NCI-H748 (cell line): ENCODE measurements around the gene TMEM191C.
"Not testable (repeated sequence)": the region's sequence is repeated elsewhere in the genome, so short reads cannot be mapped to it uniquely, and the experiment has no call there.

Source experiments
- DNase-seq: peaks from one replicate; lab custom pipeline; 2025; ENCODE audit not compliant: unreplicated experiment; lab: John Stamatoyannopoulos, UW

TMEM191C gene

DNA sequence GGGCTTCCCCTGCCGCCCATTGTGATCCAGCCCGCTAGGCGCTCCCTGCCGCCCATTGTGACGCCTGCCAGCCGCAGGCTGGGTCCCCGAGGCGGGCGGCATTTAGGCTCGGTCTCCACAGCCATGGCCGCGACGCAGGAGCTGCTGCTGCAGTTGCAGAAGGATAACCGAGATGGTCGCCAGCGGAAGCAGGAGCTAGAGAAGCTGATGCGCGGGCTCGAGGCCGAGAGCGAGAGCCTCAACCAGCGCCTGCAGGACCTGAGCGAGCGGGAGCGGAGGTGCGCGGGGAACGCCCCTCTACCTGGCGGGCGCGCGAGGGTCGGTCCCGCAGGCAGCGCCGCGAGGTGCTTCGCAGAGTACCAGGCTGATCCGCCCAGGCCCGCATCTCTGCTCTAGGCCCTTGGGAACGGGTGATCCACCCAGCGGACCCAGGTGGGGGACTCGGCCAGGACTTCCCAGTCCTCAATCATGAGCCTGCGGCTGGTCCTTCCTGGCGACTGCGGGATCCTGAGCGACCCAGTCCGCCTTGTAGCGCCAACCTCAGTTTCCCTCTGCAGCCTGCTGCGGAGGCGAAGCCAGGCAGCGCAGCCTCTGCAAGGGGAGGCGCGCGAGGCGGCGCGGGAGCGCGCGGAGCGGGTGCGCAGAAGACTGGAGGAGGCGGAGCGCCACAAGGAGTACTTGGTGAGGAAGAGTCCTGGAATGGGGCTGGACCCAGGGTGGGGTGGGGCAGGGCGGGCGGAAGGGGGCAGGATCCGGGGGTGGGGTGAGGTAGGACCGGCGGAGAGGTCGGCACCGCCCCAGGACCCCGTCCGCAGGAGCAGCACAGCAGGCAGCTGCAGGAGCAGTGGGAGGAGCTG lies at the start of gene TMEM191C:
Gene TMEM191C (plus strand): TSS at position 51 of the 857 bp plus-strand sequence. CDS start 73 bp downstream, at position 124.
- not testable (repeated sequence) for DNase-seq

DNA sequence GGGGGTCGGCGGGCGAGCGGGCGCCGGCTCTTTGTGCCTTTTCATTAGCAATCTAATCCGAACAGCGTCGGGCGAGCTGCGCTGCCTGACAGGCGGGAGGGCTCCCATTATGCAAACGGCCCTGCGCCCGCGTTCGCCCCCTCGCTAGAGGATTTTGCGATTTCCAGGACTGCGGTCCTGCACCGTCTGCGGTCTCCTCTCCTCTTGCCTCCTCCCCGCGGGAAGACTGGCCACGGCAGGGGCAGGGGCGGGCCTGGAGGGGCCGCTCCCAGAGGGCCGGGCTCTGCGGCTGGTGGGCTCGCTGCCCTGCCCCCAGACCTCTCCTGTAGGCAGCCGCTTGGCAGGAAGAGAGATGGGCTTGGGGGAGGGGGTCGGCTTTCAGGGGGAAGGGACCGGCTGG lies 49.3 kb upstream of the TMEM191C start:
- DNase-seq: not testable (repeated sequence)

DNA sequence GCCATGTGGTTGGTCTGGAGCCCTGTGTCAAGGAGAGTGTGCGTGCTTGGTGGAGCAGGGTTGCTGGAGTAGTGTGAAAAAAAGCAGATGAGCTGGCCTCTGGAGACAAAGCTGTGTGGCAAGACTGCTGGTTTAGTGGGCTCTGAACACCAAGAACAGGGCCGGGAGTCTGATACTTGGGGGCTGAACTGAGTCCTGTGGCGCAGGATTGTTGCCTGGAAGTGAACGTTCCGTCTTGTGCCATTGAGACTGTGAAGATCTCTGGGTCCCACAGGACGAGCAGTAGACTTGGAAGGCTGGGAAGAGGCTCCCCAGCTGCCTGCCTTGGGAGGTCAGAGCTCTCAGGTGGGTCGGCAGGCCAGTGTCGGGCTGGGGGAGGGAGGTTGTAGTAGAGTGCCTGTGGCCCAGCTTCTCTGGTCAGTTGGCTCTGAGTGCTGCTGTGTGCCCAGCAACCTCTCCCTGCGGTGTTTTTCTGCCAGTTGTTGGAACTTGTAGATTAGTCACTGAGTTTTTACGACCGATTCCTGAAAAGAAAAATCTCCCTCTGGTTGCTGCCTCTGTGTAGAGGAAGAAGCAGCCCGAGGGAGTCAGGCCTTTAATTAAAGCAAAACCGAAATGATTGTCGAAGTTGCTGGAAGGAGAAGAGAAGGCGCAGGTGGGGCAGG lies 48.1 kb upstream of the TMEM191C start:
- not testable (repeated sequence) for DNase-seq

DNA sequence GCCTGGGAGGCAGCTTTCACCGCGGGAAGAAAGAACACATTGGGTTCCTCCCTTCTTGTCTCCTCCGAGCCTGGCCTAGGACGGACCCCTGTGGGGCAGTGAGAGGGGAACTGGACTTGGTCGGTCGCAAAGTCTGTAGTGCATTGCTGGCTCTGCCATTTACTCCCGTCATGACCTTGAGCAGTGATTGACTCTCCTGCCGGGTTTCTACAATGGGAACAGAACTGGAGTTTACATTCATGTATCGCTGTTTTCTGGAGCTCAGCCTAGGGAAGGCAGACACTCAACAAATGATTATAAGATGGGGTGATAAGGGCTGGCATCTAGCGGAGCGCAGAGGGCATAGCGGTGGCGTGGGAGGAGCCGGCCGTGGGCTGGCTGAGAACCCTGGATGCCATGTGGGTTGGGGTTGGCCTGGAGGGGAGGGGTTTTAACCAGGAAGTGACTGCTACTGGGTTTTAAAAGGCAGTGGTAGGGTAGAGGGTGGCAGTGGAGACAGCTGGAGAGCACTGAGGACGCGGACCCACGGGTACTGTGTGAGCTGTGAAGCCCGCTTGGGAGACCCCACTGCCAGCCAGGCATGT lies 46.9 kb upstream of the TMEM191C start:
- DNase-seq: not testable (repeated sequence)

- DNase-seq: not testable (repeated sequence)
These were observed 43.0 kb upstream of the TMEM191C start for GRCh38 chr22:21424084-21424709.

GRCh38 chr22:21434378-21435233 lies 32.6 kb upstream of the TMEM191C start:
- DNase-seq: not testable (repeated sequence)

DNA sequence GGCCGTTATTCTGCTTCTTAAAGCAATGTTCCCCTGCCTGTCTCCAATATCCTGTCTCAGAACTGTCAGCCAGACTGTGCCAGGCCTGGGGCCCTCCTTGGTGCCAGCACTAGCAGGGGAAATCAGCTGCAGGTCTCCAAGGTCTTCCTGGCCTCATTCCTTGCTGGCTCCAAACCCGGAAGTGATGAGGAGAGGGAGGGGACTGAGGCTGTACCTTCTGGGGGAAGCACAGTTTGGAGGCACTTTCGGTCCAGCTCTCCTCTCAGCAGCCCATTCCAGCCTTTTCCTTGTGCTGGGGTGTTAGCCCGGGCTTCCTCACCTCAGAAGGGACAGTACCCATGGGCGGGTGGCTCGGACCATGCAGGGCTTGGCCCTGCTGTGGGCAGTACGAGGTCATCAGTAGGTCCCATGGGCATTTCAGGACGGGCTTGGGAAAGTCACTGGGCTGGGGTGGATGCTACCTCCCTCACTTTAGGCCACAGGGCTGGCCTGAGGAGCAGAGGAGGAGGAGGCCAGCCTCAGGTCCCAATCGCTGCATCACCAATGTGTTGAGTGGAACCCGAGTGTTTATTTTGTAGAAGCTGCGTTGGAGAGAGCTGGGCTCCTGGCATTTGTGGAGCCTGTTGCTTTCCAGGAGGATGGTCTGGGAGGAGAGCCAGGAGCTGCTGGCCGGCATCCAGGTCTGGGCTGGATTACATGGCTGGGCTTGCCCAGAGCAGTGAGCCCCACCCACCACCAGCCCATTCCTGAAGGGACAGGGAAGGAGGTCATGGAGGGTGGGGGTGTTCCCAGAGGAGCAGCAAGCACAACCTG lies 31.0 kb upstream of the TMEM191C start:
- DNase-seq: not testable (repeated sequence)

- DNase-seq: not testable (repeated sequence)
These were observed 29.2 kb upstream of the TMEM191C start for GRCh38 chr22:21438013-21438412.

GRCh38 chr22:21440018-21440636 lies 27.1 kb upstream of the TMEM191C start:
- DNase-seq: not testable (repeated sequence)

- not testable (repeated sequence) for DNase-seq
These were observed 26.5 kb upstream of the TMEM191C start for GRCh38 chr22:21440676-21441075.

DNA sequence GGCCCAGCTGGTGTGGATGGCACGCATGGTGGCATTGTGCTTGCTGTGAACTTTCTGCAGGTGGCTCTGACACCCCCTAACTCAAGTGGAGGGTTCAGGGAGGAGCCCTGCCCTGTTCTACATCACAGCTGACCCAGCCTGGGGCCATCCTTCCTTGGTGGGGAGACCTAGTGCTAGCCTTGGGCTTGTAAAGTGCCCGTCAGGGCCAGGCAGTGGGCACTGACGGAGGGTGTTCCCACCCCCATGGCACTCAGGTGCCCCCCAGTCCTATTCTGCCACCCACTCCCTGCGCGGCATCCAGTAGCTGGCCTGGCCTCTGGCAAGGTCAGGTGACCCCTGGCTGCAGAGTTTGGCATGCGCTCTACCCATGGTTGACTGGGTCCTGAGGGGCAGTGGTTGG lies 26.0 kb upstream of the TMEM191C start:
- not testable (repeated sequence) for DNase-seq

- DNase-seq: not testable (repeated sequence)
These were observed 25.1 kb upstream of the TMEM191C start for GRCh38 chr22:21442123-21442522.

DNA sequence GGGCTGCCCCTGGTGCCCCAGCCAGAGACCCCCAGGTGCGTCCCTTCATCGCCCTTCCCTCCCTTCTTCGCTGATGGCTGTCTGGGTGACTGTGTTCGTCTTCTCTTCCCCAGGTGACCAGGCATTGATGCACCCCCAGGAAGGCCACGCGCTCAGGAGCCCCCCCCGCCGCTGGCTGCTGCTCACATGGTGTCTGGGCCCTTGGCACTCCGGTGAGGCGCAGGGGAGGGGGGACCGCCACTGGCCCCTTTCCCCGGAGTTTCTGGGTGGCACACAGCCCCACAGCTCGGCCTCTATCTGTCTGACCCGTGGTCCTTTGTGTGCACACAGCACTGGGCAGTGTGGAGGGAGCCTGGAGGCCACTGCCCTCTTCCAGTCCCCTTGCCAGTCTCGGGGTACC lies 24.5 kb upstream of the TMEM191C start:
- not testable (repeated sequence) for DNase-seq

DNA sequence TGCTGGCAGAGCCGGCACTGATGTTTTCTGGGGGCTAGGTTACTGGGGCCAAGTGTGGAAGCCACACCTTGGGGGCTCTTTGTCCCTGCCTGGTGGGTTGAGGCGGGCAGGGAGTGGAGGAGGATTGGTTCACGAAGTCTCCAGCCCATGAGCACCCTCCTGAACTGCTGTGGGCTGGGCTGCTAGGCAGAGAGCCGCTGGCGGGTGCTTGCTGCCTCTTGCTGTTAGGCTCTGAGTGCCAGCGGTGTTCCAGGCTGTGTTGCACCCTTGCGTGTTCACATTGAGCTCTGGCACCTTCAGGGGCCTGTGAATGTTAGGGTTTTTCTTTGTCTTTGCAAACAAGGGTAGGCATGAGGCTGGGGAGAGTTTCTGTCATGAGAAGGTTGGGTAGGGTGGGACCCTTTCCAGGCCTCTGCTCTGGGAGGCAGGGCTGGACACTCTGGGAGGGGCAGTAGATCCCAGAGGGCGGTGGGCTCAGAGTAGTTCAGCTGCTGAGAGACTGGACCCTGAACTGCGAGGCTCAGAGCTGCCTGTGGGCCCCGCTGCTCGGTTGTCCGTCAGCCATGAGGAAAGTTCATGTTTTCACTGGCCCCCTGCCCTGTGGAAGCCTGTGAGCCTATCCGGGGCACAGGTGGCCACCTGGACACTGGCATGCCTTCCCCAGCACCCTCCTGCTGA lies 24.0 kb upstream of the TMEM191C start:
- DNase-seq: no peak

GRCh38 chr22:21443735-21444421 lies 23.3 kb upstream of the TMEM191C start:
- no peak for DNase-seq

DNA sequence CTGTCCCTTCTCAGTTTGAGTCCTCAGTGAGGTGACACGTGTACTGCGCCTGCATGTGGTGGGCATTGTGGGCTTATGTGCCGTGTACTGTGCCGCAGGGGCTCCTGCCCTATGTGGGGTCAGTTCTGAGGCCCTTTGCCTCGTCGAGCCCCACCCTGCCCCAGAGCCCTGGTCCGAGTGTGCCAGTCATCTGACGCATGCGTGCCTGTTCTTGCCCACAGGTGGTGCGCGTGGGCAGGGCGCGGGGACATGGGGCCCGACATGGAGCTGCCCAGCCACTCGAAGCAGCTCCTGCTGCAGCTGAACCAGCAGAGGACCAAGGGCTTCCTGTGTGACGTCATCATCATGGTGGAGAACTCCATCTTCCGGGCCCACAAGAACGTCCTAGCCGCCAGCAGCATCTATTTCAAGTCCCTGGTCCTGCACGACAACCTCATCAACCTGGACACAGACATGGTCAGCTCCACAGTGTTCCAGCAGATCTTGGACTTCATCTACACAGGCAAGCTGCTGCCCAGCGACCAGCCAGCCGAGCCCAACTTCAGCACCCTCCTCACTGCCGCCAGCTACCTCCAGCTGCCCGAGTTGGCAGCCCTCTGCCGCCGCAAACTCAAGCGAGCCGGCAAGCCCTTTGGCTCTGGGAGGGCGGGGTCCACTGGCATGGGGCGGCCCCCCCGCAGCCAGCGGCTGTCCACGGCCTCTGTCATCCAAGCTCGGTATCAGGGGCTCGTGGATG lies 22.3 kb upstream of the TMEM191C start:
- no peak for DNase-seq

- DNase-seq: no peak
These were observed 21.6 kb upstream of the TMEM191C start for GRCh38 chr22:21445437-21446127.
